ENCODE data around the gene ATP2B2.
A peak's percentile ranks its signal among the peaks of the same experiment; 100 is the strongest.

ATP2B2 gene

DNA sequence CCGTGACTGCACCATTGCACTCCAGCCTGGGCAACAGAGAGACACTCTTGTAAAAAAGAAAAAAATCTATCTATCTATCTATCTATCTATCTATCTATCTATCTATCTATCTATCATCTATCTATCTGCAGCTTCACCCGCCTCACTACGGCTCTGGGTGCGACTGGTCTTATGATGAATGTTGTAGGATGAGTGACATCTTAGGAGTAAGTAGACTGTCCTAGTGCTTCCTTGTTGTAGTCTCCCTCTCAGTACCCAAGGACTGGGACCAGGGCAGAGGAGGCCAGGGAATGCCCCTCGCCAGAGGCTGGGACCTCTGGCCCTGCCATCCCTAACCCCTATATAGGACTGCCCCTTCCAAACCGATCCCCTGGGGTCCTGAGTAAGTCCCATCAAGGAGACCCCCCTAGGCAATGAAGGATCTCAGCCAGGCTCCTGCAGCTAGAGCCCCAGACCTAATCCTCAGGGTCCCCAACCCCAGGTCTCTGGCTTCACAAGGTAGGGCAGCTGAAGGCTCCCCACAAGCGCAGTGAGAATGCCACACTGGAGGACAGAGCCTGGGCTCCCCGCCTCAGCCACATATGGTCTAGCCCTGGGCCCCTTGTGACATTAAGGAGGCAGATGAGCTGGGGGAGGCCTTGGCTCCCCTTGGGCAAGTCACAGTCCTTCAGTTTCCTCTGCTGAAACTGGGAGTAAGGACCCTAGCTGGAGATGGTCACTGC, 183.6 kb downstream of the ATP2B2 start:
- TF ChIP-seq EZH2 (IDR thresholded peaks at IDR 0.05; ENCODE audit: borderline replicate concordance, low read depth, low read length, severe bottlenecking), result no peak
- TF ChIP-seq, protein P1, sequence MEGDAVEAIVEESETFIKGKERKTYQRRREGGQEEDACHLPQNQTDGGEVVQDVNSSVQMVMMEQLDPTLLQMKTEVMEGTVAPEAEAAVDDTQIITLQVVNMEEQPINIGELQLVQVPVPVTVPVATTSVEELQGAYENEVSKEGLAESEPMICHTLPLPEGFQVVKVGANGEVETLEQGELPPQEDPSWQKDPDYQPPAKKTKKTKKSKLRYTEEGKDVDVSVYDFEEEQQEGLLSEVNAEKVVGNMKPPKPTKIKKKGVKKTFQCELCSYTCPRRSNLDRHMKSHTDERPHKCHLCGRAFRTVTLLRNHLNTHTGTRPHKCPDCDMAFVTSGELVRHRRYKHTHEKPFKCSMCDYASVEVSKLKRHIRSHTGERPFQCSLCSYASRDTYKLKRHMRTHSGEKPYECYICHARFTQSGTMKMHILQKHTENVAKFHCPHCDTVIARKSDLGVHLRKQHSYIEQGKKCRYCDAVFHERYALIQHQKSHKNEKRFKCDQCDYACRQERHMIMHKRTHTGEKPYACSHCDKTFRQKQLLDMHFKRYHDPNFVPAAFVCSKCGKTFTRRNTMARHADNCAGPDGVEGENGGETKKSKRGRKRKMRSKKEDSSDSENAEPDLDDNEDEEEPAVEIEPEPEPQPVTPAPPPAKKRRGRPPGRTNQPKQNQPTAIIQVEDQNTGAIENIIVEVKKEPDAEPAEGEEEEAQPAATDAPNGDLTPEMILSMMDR (IDR thresholded peaks at IDR 0.05; ENCODE audit: borderline replicate concordance, extremely low read depth, low read length, poor library complexity, severe bottlenecking), result no peak
- Histone ChIP-seq H3K4me3 (ENCODE audit: low read depth in 1 of 2, low read length in 2 of 2) (no peak overlapping the region), H3K36me3 (ENCODE audit: insufficient read depth, low read length) (peaks cover 27% of the 10 kb centered on the region), H2AFZ (ENCODE audit: low read depth, low read length) (peak overlapping the region; percentile 91), H3K79me2 (ENCODE audit: insufficient read depth, low read length) (peaks cover 36% of the 10 kb centered on the region), H4K20me1 (ENCODE audit: insufficient read depth, low read length) (peaks cover 27% of the 10 kb centered on the region; the same call in 1 of the 2 replicates), H3K4me2 (ENCODE audit: insufficient read depth, low read length) (peak overlapping the region; percentile 96; the same call in 1 of the 2 replicates), H3K4me1 (ENCODE audit: insufficient read depth, low read length) (peaks cover 24% of the 10 kb centered on the region), H3K27ac (ENCODE audit: low read length) (no peak overlapping the region), H3K9ac (ENCODE audit: low read depth, low read length) (no peak overlapping the region), H3K27me3 (ENCODE audit: insufficient read depth, low read length, poor library complexity) (peaks cover 4% of the 10 kb centered on the region), H3K9me3 (ENCODE audit: insufficient read depth, low read length, severe bottlenecking) (no peaks in the 10 kb centered on the region)
- DNase-seq, result no peak
- ATAC-seq (ENCODE audit: insufficient read depth, low read depth), result no peak

DNA sequence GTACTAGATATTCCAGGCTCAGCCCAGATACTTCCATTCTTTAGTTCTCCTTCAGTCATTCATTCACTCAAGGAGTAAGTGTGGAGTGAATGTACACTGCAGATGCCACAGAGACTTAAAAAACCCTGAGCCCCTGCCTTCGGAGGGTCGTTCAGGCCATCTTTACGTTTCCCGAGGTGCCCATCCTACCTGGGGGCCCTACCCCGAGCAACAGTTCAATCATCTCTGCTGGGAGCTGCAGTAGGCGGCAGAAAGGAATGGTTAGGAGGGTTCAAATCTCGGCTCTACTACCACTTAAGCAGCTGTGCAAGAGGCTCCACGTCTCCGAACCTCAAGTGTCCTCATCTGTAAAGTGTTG, 185.1 kb downstream of the ATP2B2 start:
- no peaks in the 10 kb centered on the region for H3K27me3 ChIP-seq (ENCODE audit: insufficient read depth, low read length, poor library complexity)
- H4K20me1 ChIP-seq (ENCODE audit: insufficient read depth, low read length), result peaks cover 27% of the 10 kb centered on the region; the same call in 1 of the 2 replicates
- H3K4me2 ChIP-seq (ENCODE audit: insufficient read depth, low read length), result peak overlapping the region; percentile 96
- peak overlapping the region; percentile 91 for H2AFZ ChIP-seq (ENCODE audit: low read depth, low read length)
- ATAC-seq (ENCODE audit: insufficient read depth, low read depth) (peak; percentile 1; the same call in 1 of the 3 replicates), DNase-seq (no peak)
- no peaks in the 10 kb centered on the region for H3K9me3 ChIP-seq (ENCODE audit: insufficient read depth, low read length, severe bottlenecking)
- peaks cover 40% of the 10 kb centered on the region for H3K36me3 ChIP-seq (ENCODE audit: insufficient read depth, low read length)
- H3K27ac ChIP-seq (ENCODE audit: low read length), result peak overlapping the region; percentile 79
- peaks cover 36% of the 10 kb centered on the region for H3K79me2 ChIP-seq (ENCODE audit: insufficient read depth, low read length)
- TF ChIP-seq, protein P1 (IDR thresholded peaks at IDR 0.05; ENCODE audit: borderline replicate concordance, extremely low read depth, low read length, poor library complexity, severe bottlenecking), result no peak
- TF ChIP-seq EZH2 (IDR thresholded peaks at IDR 0.05; ENCODE audit: borderline replicate concordance, low read depth, low read length, severe bottlenecking), result no peak
- H3K4me1 ChIP-seq (ENCODE audit: insufficient read depth, low read length), result peaks cover 24% of the 10 kb centered on the region
- H3K4me3 ChIP-seq (ENCODE audit: low read depth in 1 of 2, low read length in 2 of 2), result peak overlapping the region; percentile 74 to 93
- peak overlapping the region; percentile 82 for H3K9ac ChIP-seq (ENCODE audit: low read depth, low read length)

DNA sequence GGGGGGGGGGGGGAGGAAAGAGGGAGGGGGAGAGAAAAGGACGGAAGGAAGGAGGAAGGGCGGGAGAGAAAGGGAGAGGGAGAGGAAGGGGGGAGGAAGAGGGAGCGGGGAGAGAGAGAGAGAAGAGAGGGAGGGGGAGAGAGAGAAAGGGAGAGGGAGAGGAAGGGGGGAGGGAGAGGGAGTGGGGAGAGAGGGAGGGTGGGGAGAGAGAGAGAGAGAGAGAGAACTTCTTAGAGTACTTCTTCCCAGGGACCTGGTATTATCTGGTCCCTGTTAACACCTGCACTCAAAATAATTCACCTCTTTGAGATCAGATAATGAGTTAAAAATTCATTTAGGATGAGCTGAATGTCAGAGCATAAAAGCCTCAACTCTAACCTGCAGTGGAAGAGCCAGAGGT, 185.6 kb downstream of the ATP2B2 start:
- Histone ChIP-seq H3K27ac (ENCODE audit: low read length) (peak overlapping the region; percentile 79), H2AFZ (ENCODE audit: low read depth, low read length) (no peak overlapping the region), H3K9me3 (ENCODE audit: insufficient read depth, low read length, severe bottlenecking) (no peaks in the 10 kb centered on the region), H4K20me1 (ENCODE audit: insufficient read depth, low read length) (peaks cover 27% of the 10 kb centered on the region; the same call in 1 of the 2 replicates), H3K4me2 (ENCODE audit: insufficient read depth, low read length) (peak overlapping the region; percentile 96), H3K9ac (ENCODE audit: low read depth, low read length) (peak overlapping the region; percentile 82), H3K4me1 (ENCODE audit: insufficient read depth, low read length) (peaks cover 24% of the 10 kb centered on the region), H3K79me2 (ENCODE audit: insufficient read depth, low read length) (peaks cover 36% of the 10 kb centered on the region), H3K27me3 (ENCODE audit: insufficient read depth, low read length, poor library complexity) (no peaks in the 10 kb centered on the region), H3K4me3 (ENCODE audit: low read depth in 1 of 2, low read length in 2 of 2) (peak overlapping the region; percentile 74 to 93), H3K36me3 (ENCODE audit: insufficient read depth, low read length) (peaks cover 45% of the 10 kb centered on the region)
- no peak for TF ChIP-seq EZH2 (IDR thresholded peaks at IDR 0.05; ENCODE audit: borderline replicate concordance, low read depth, low read length, severe bottlenecking)
- ATAC-seq (ENCODE audit: insufficient read depth, low read depth) (no peak), DNase-seq (peak; percentile 43)

DNA sequence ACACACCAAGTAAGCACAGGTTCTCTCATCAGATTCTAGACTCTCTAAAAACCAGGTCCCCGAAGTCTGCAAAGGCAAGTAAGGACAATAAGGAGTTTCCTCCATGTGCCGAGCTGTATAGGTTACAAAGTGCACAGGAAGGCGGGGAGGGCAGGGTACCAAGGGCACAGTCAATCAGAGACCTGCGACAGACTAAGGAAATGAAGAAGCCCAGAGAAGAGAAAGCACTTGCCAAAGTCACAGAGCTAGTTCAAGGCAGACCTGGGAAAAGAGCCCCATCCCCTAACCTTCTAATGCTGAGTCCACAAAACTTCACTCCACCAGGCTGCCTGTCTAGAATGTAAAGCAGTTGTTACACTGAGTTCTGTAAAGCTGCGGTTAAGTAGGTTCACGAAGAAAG, 186.1 kb downstream of the ATP2B2 start:
- H3K79me2 ChIP-seq (ENCODE audit: insufficient read depth, low read length), result peaks cover 36% of the 10 kb centered on the region
- no peaks in the 10 kb centered on the region for H3K27me3 ChIP-seq (ENCODE audit: insufficient read depth, low read length, poor library complexity)
- H3K9ac ChIP-seq (ENCODE audit: low read depth, low read length), result peak overlapping the region; percentile 42
- H3K4me1 ChIP-seq (ENCODE audit: insufficient read depth, low read length), result peaks cover 24% of the 10 kb centered on the region
- H2AFZ ChIP-seq (ENCODE audit: low read depth, low read length), result no peak overlapping the region
- peak overlapping the region; percentile 47; the same call in 1 of the 2 replicates for H3K27ac ChIP-seq (ENCODE audit: low read length)
- ATAC-seq (ENCODE audit: insufficient read depth, low read depth), result no peak
- DNase-seq, result no peak
- H4K20me1 ChIP-seq (ENCODE audit: insufficient read depth, low read length), result peaks cover 27% of the 10 kb centered on the region; the same call in 1 of the 2 replicates
- H3K36me3 ChIP-seq (ENCODE audit: insufficient read depth, low read length), result peaks cover 50% of the 10 kb centered on the region
- H3K4me3 ChIP-seq (ENCODE audit: low read depth in 1 of 2, low read length in 2 of 2), result peak overlapping the region; percentile 6 to 93; a peak in 3 of 4 replicates
- peak overlapping the region; percentile 96 for H3K4me2 ChIP-seq (ENCODE audit: insufficient read depth, low read length)
- TF ChIP-seq, protein P1 (IDR thresholded peaks at IDR 0.05; ENCODE audit: borderline replicate concordance, extremely low read depth, low read length, poor library complexity, severe bottlenecking), result no peak
- no peak for TF ChIP-seq EZH2 (IDR thresholded peaks at IDR 0.05; ENCODE audit: borderline replicate concordance, low read depth, low read length, severe bottlenecking)
- H3K9me3 ChIP-seq (ENCODE audit: insufficient read depth, low read length, severe bottlenecking), result no peaks in the 10 kb centered on the region
